Upper lobe of right lung (tissue), 1 donor: ENCODE results near the gene CEP135. TPM values are rescaled to one million over a fixed set of nuclear protein-coding genes. Genes with fewer than 3 reads are reported as not detected.
"Not testable (repeated sequence)": the region's sequence is repeated elsewhere in the genome, so short reads cannot be mapped to it uniquely, and the experiment has no call there.

ENCODE experiments used
- ATAC-seq: fragments of 200-7000 bp; cut with Tn5 transposase; one replicate; pipeline ENCODE4 v1.9.1; 2020; ENCODE audit warnings: mild to moderate bottlenecking, moderate library complexity
- DNase-seq: peaks from one replicate; pipeline ENCODE4 v3.0.0-alpha.2; 2020
- H3K27ac ChIP-seq: fragments of 200-600 bp; one replicate; pipeline ENCODE4 v1.8.0; 2022
- H3K27me3 ChIP-seq: fragments of 200-600 bp; one replicate; pipeline ENCODE4 v1.8.0; 2022; ENCODE audit warnings: mild to moderate bottlenecking
- H3K36me3 ChIP-seq: fragments of 200-600 bp; one replicate; pipeline ENCODE4 v1.8.0; 2022
- H3K4me1 ChIP-seq: fragments of 200-600 bp; one replicate; pipeline ENCODE4 v1.8.0; 2022
- H3K4me3 ChIP-seq: fragments of 200-600 bp; one replicate; pipeline ENCODE4 v1.8.0; 2022; ENCODE audit warnings: mild to moderate bottlenecking
- H3K9me3 ChIP-seq: fragments of 200-600 bp; one replicate; pipeline ENCODE4 v1.8.0; 2022
- CTCF ChIP-seq: fragments of 200-600 bp; IDR thresholded peaks from one replicate; pipeline ENCODE4 v1.8.0; 2022; ENCODE audit warnings: antibody characterized with exemption
- intact Hi-C: fragments of 100-400 bp; cut with DNase I; formaldehyde crosslinking; loops from one replicate; pipeline ENCODE4 v1.11.0; 2022
- total RNA-seq: library from RNA; stranded (reverse); fragmentation: NEBNext Ultra II Directional; extraction: Animal tissue kit (Norgen Biotek cat#: 25700); gene quantifications from one replicate; pipeline ENCODE4 v1.2.1, GENCODE V29; 2021
- donor health status: DM: no; HTN: yes; CAD: no; lungs with severe emphysema.

The CEP135 gene
- total RNA-seq, 1 donor from 2014 or later, result 6.8 TPM

- DNase-seq, result no peak
- Histone ChIP-seq H3K27ac (no peak overlapping the region), H3K4me1 (no peaks in the 10 kb centered on the region), H3K27me3 (no peaks in the 10 kb centered on the region), H3K36me3 (no peaks in the 10 kb centered on the region), H3K4me3 (no peak overlapping the region), H3K9me3 (peaks cover 5% of the 10 kb centered on the region)
- intact Hi-C loops, result no loop called here
- ATAC-seq, result no peak
- TF ChIP-seq CTCF, result no peak
Observed at GRCh38 chr4:55932511-55932910, 16.2 kb upstream of the CEP135 start.

GRCh38 chr4:55933611-55934010 lies 15.1 kb upstream of the CEP135 start:
- Histone ChIP-seq H3K27ac (no peak overlapping the region), H3K36me3 (no peaks in the 10 kb centered on the region), H3K4me3 (no peak overlapping the region), H3K9me3 (peaks cover 5% of the 10 kb centered on the region), H3K4me1 (no peaks in the 10 kb centered on the region), H3K27me3 (no peaks in the 10 kb centered on the region)
- intact Hi-C loops, result no loop called here
- TF ChIP-seq CTCF, result no peak
- DNase-seq, result no peak
- no peak for ATAC-seq

- H3K4me3 ChIP-seq, H3K27me3 ChIP-seq, H3K9me3 ChIP-seq, DNase-seq, H3K36me3 ChIP-seq, intact Hi-C loops, H3K27ac ChIP-seq, ATAC-seq, H3K4me1 ChIP-seq: not testable (repeated sequence)
Observed at GRCh38 chr4:55935907-55936306, 12.8 kb upstream of the CEP135 start.

GRCh38 chr4:55938481-55938880 lies 10.3 kb upstream of the CEP135 start:
- peaks cover 5% of the 10 kb centered on the region for H3K9me3 ChIP-seq
- no peaks in the 10 kb centered on the region for H3K27me3 ChIP-seq
- H3K36me3 ChIP-seq, result no peaks in the 10 kb centered on the region
- no peak overlapping the region for H3K27ac ChIP-seq
- TF ChIP-seq CTCF, result no peak
- H3K4me1 ChIP-seq, result no peaks in the 10 kb centered on the region
- ATAC-seq (no peak), DNase-seq (no peak)
- H3K4me3 ChIP-seq, result no peak overlapping the region
- intact Hi-C loops, result no loop called here

GRCh38 chr4:55939421-55939820 lies 9.3 kb upstream of the CEP135 start:
- peaks cover 5% of the 10 kb centered on the region for H3K9me3 ChIP-seq
- ATAC-seq (no peak), DNase-seq (no peak)
- H3K36me3 ChIP-seq, result no peaks in the 10 kb centered on the region
- no peak overlapping the region for H3K4me3 ChIP-seq
- no peak for TF ChIP-seq CTCF
- no peaks in the 10 kb centered on the region for H3K4me1 ChIP-seq
- intact Hi-C loops, result no loop called here
- no peaks in the 10 kb centered on the region for H3K27me3 ChIP-seq
- no peak overlapping the region for H3K27ac ChIP-seq

- no peak overlapping the region for H3K4me3 ChIP-seq
- no peak for TF ChIP-seq CTCF
- no peak for ATAC-seq
- peaks cover 5% of the 10 kb centered on the region for H3K9me3 ChIP-seq
- H3K27me3 ChIP-seq, result no peaks in the 10 kb centered on the region
- DNase-seq, result no peak
- intact Hi-C loops, result no loop called here
- no peaks in the 10 kb centered on the region for H3K4me1 ChIP-seq
- no peak overlapping the region for H3K27ac ChIP-seq
- no peaks in the 10 kb centered on the region for H3K36me3 ChIP-seq
Observed at GRCh38 chr4:55941881-55942396, 6.8 kb upstream of the CEP135 start.
